Airway epithelial cell (primary cell): ENCODE results near the gene ZNF534. TPM values are rescaled to one million over a fixed set of nuclear protein-coding genes. Genes with fewer than 3 reads are reported as not detected.

ENCODE experiments used
- total RNA-seq: library from RNA; depleted of rRNA; stranded (reverse); fragments of >200 nt; gene quantifications from 2 replicates; pipeline ENCODE4 v1.2.3, GENCODE V29; 2015

The ZNF534 gene
- total RNA-seq, result not detected in 2 replicates

GRCh38 chr19:52428937-52429336 is at the start of gene ZNF534:
Gene ZNF534 (plus strand): TSS chr19:52429148. CDS start chr19:52431475, 2,327 bp downstream.

GRCh38 chr19:52397310-52398080 is 31.5 kb upstream of the ZNF534 start, which contains the start of gene ZNF528:
Gene ZNF528 (plus strand): TSS chr19:52397849. CDS start chr19:52402014, 4,165 bp downstream.

GRCh38 chr19:52453324-52454094 is 24.6 kb downstream of the ZNF534 start, which contains the start of gene ZNF578:
Gene ZNF578 (plus strand): TSS chr19:52453553. CDS start chr19:52501846, 48,293 bp downstream.

Other genes with a start within 250 kb of the ZNF534 start
- gene PPP2R1A, start 239.1 kb upstream of the ZNF534 start, total RNA-seq, result 234 and 274 TPM in 2 replicates
- 5.5 and 6.8 TPM in 2 replicates for gene ZNF766, start 159.6 kb upstream of the ZNF534 start, total RNA-seq
- gene ZNF480, start 132.0 kb upstream of the ZNF534 start, total RNA-seq, result 14.2 and 21.0 TPM in 2 replicates
- gene ZNF610, start 92.9 kb upstream of the ZNF534 start, total RNA-seq, result 0.33 and 0.63 TPM in 2 replicates
- gene ZNF880, start 59.2 kb upstream of the ZNF534 start, total RNA-seq, result 5.6 and 7.3 TPM in 2 replicates
- gene ZNF528, start 31.3 kb upstream of the ZNF534 start, total RNA-seq, result 2.4 and 3.9 TPM in 2 replicates
- 0.14 and 0.35 TPM in 2 replicates for gene ZNF578, start 24.4 kb downstream of the ZNF534 start, total RNA-seq
- gene ZNF808, start 98.5 kb downstream of the ZNF534 start, total RNA-seq, result 3.8 and 4.7 TPM in 2 replicates
- gene ZNF701, start 141.1 kb downstream of the ZNF534 start, total RNA-seq, result 2.9 and 6.3 TPM in 2 replicates
- gene ZNF83, start 209.2 kb downstream of the ZNF534 start, total RNA-seq, result 13.3 and 19.0 TPM in 2 replicates